ENCODE results near the gene CTBP1. TPM values are rescaled to one million over a fixed set of nuclear protein-coding genes. Genes with fewer than 3 reads are reported as not detected.

The CTBP1 gene
- total RNA-seq, 1 experiment from 2014 or later, result 153 TPM

- TF ChIP-seq EZH2 (IDR thresholded peaks at IDR 0.05; ENCODE audit: low read depth) (no peak), CTCF (conservative IDR thresholded peaks at IDR 0.05) (no peak)
- H3K27ac ChIP-seq, result no peak overlapping the region
- H3K9me2 ChIP-seq (ENCODE audit: insufficient read depth), result no peaks in the 10 kb centered on the region
- peaks cover 3% of the 10 kb centered on the region; the same call in 1 of the 2 replicates for H3K27me3 ChIP-seq (ENCODE audit: insufficient read depth, low read depth)
- no peaks in the 10 kb centered on the region for H3K9me3 ChIP-seq (ENCODE audit: insufficient read depth, low read depth)
- H3K4me2 ChIP-seq, result no peak overlapping the region
- no peaks in the 10 kb centered on the region for H3K79me2 ChIP-seq (ENCODE audit: low read depth)
- ChIA-PET POLR2A (ENCODE audit: unreplicated experiment) (interaction anchor here (0.5 to 0.7 kb wide), 2 partner anchors 12 to 77 kb away, joined by 6 to 8 read pairs; no protein-coding TSS in a partner anchor), CTCF (interaction anchor here (0.6 kb wide), 1 partner anchor 137 kb away, joined by 4 read pairs; no protein-coding TSS in a partner anchor)
- no peak overlapping the region for H2AFZ ChIP-seq
- H3F3A ChIP-seq (ENCODE audit: insufficient read depth, low read depth), result no peaks in the 10 kb centered on the region; the same call in 1 of the 2 replicates
- H3K4me3 ChIP-seq, result no peak overlapping the region
- no peaks in the 10 kb centered on the region for H3K36me3 ChIP-seq (ENCODE audit: low read depth)
- intact Hi-C loops (cut with micrococcal nuclease; ENCODE audit: unreplicated experiment), result no loop called here
- no peak for DNase-seq
- no TSS peak for BruUV-seq (replicated peaks)
- H3K4me1 ChIP-seq (replicated peaks; ENCODE audit: insufficient read depth), result no peaks in the 10 kb centered on the region
- H4K20me1 ChIP-seq (ENCODE audit: insufficient read depth), result no peaks in the 10 kb centered on the region
Observed at GRCh38 chr4:1172971-1173757, 75.8 kb downstream of the CTBP1 start.

- Histone ChIP-seq H3K27ac (no peak within 1 kb of the TSS), H4K20me1 (ENCODE audit: insufficient read depth) (no peaks in the 10 kb centered on the region), H3K4me2 (no peak within 1 kb of the TSS), H3K9me3 (ENCODE audit: insufficient read depth, low read depth) (no peaks in the 10 kb centered on the region), H2AFZ (no peak within 1 kb of the TSS), H3K9me2 (ENCODE audit: insufficient read depth) (no peaks in the 10 kb centered on the region), H3F3A (ENCODE audit: insufficient read depth, low read depth) (no peaks in the 10 kb centered on the region; the same call in 1 of the 2 replicates), H3K36me3 (ENCODE audit: low read depth) (no peaks in the 10 kb centered on the region), H3K27me3 (ENCODE audit: insufficient read depth, low read depth) (peaks cover 3% of the 10 kb centered on the region; the same call in 1 of the 2 replicates), H3K4me3 (no peak within 1 kb of the TSS), H3K4me1 (replicated peaks; ENCODE audit: insufficient read depth) (no peaks in the 10 kb centered on the region), H3K79me2 (ENCODE audit: low read depth) (no peaks in the 10 kb centered on the region)
- peak in 1 of 2 experiments; percentile 25 for DNase-seq
- BruUV-seq (replicated peaks), result no TSS peak
- intact Hi-C loops (cut with micrococcal nuclease; ENCODE audit: unreplicated experiment), result no loop called here
- CTCF ChIA-PET, result interaction anchor here (0.5 to 0.6 kb wide), 3 partner anchors 12 to 136 kb away, joined by 3 to 11 read pairs (median 4); no protein-coding TSS in a partner anchor
- TF ChIP-seq CTCF (conservative IDR thresholded peaks at IDR 0.05) (no peak), EZH2 (IDR thresholded peaks at IDR 0.05; ENCODE audit: low read depth) (no peak)
- POLR2A ChIA-PET (ENCODE audit: unreplicated experiment), result no interaction called here
Observed at GRCh38 chr4:1172228-1172851, 76.6 kb downstream of the CTBP1 start, which contains the start of gene SPON2. SPON2 (minus strand) TSS chr4:1172583.

- no peaks in the 10 kb centered on the region for H3K36me3 ChIP-seq (ENCODE audit: low read depth)
- no peak overlapping the region for H2AFZ ChIP-seq
- ChIA-PET POLR2A (ENCODE audit: unreplicated experiment) (no interaction called here), CTCF (interaction anchor here (0.5 to 0.6 kb wide), 2 partner anchors 12 to 20 kb away, joined by 3 to 11 read pairs; no protein-coding TSS in a partner anchor)
- BruUV-seq (replicated peaks), result no TSS peak
- no peak overlapping the region for H3K27ac ChIP-seq
- peaks cover 3% of the 10 kb centered on the region; the same call in 1 of the 2 replicates for H3K27me3 ChIP-seq (ENCODE audit: insufficient read depth, low read depth)
- no peaks in the 10 kb centered on the region for H4K20me1 ChIP-seq (ENCODE audit: insufficient read depth)
- DNase-seq, result no peak
- intact Hi-C loops (cut with micrococcal nuclease; ENCODE audit: unreplicated experiment), result no loop called here
- H3K4me1 ChIP-seq (replicated peaks; ENCODE audit: insufficient read depth), result no peaks in the 10 kb centered on the region
- TF ChIP-seq EZH2 (IDR thresholded peaks at IDR 0.05; ENCODE audit: low read depth) (no peak), CTCF (conservative IDR thresholded peaks at IDR 0.05) (no peak)
- H3K9me3 ChIP-seq (ENCODE audit: insufficient read depth, low read depth), result no peaks in the 10 kb centered on the region
- H3K9me2 ChIP-seq (ENCODE audit: insufficient read depth), result no peaks in the 10 kb centered on the region
- no peak overlapping the region for H3K4me2 ChIP-seq
- H3K79me2 ChIP-seq (ENCODE audit: low read depth), result no peaks in the 10 kb centered on the region
- H3K4me3 ChIP-seq, result no peak overlapping the region
- no peaks in the 10 kb centered on the region; the same call in 1 of the 2 replicates for H3F3A ChIP-seq (ENCODE audit: insufficient read depth, low read depth)
Observed at GRCh38 chr4:1171311-1172227, 77.4 kb downstream of the CTBP1 start.
